Measurements from ENCODE around the gene EPRS1.

DNA sequence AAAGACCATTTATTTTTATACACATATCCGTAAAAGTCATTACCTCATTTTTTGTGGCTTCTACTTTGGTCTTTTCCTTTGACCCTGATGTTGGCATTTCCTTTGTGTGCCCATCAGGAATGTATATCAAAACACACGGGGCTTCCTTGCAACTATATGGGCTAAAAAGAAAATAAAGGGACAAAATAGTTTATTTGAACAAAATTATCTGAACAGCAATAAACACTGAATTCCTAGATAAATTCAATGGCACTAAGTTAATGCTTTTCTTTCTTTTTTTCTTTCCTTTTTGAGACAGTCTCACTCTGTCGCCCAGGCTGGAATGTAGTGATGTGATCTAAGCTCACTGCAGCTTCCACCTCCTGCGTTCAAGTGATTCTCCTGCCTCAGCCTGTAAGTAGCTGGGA is 45.2 kb downstream of the EPRS1 start:
- TF ChIP-seq POLR2A (IDR thresholded peaks at IDR 0.05; ENCODE audit: low read depth, low read length) (no peak), CTCF (conservative IDR thresholded peaks at IDR 0.05; ENCODE audit: low read depth, low read length) (no peak), RAD21 (IDR thresholded peaks at IDR 0.05; ENCODE audit: low read length) (no peak), CEBPB (IDR thresholded peaks at IDR 0.05; ENCODE audit: low read depth, low read length) (no peak), RCOR1 (IDR thresholded peaks at IDR 0.05; ENCODE audit: insufficient replicate concordance, low read length) (no peak), SMC3 (IDR thresholded peaks at IDR 0.05; ENCODE audit: low read depth, low read length) (no peak), USF2 (IDR thresholded peaks at IDR 0.05; ENCODE audit: low read depth, low read length) (no peak), CHD1 (IDR thresholded peaks at IDR 0.05; ENCODE audit: low read depth, low read length) (no peak), MXI1 (IDR thresholded peaks at IDR 0.05; ENCODE audit: borderline replicate concordance, low read depth, low read length) (no peak), ELK1 (IDR thresholded peaks at IDR 0.05; ENCODE audit: borderline replicate concordance, low read depth, low read length) (no peak)
